NCI-H2196 (cell line): ENCODE measurements around the gene TSC22D2.

Experiments
- DNase-seq: peaks from one replicate; lab custom pipeline; 2025; ENCODE audit not compliant: unreplicated experiment; lab: John Stamatoyannopoulos, UW

Gene TSC22D2

GRCh38 chr3:150411106-150411460 is 3.0 kb downstream of the TSC22D2 start:
- DNase-seq = no peak

DNA sequence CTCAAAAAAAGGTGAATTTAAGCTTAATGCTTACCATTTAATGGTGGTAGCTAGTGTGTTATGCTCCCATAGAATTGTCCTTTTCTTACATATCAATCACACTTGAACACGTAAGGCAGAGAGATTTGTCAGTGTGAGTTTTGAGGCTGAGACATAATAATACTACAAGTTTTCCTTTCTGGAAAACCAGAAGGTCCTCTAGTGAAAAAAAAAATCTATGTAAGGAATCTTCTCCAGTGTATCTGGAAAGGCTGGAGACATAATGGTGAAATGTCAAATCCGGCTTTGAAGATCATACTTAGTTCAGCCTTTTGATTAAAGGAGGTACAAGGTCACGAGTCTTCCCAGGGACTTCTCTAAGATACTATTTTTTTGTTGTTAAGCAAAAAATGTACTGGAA is 3.4 kb downstream of the TSC22D2 start:
- no peak for DNase-seq

- no peak for DNase-seq
These were observed 3.9 kb downstream of the TSC22D2 start for GRCh38 chr3:150411976-150412375.

DNA sequence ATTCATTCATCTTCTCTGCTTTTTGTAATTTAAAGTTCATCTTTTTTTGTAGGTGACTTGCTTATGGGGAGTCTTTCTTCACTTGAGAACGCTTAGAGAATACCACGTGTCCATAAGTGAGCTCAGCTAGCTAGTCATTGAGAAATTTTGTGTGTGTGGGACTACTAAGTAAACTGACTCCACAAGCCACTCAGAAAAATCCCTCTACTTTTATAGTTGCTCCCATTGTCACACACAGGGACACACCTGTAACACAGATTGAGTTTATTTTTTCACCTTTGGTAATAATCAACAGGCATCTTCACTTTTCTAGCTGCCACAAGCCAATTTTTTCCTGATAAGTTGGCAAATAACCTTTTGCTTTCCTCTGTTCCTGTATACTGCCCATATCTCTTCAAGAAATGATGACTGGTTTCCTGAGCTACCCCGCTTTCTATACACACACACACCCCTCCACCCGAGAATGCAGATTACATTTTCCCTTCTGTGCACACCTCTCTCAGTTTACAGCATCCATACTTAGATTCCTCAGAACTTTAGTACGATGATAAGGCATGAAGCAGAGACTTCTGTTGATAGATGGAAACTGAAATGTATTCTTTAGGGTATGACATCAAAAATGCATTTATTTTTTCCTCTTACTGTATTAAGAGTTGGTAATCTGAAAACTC is 4.6 kb downstream of the TSC22D2 start:
- DNase-seq = no peak

- DNase-seq = no peak
These were observed 6.2 kb downstream of the TSC22D2 start for GRCh38 chr3:150414258-150414657.

DNA sequence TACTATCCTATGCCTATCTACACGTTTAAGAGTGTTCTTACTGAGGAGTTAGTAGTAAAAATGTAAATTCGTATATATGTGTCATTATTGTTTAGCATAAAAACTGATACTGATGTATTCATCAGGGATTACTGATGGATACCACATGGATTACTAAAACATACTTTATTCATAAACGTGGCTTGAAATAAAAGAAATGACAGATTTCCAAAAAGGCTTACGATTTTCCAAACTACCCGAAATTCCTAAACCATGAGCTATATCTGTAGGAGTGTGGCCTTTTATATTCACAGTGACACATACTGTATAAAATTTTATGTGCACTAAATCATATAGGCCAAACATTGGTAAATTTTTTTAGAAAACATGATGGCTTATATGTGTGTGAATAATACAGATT is 6.9 kb downstream of the TSC22D2 start:
- DNase-seq = no peak

DNA sequence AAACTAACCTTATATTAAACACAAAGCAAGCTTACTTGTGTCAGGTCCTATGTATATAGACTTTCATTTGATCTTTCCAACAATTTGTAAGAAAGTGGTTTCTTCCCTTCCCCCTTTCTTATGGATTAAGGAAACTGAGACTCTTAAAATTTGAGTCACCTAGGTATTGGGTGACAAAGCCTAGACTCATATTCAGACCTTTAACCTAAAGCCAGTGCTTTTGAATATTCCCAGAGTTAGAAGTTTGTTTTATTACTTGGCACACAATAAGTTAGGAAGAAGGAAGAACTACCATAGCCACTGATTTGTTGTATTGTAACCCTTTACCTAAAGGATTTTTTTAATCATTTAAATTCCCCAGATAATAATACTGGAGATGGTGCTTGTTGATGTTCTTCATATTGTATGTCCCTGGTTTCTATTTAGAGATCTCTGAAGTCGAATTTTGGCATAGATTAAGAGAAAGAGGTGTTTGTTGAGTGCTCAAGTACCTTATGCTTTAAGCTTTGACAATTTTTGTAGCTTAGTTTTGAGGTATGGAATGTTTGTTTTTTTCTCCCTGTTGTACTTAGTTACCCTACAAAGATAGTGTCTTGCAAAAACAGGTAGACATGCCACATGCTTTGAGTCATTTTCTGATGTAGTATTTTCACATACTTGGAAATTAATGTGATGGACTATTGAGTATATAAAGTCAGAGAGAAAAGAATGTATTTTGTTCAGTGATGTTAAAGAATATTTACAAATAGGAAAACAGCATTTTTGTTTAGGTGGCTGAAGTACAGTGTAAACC is 11.2 kb downstream of the TSC22D2 start:
- no peak for DNase-seq

DNA sequence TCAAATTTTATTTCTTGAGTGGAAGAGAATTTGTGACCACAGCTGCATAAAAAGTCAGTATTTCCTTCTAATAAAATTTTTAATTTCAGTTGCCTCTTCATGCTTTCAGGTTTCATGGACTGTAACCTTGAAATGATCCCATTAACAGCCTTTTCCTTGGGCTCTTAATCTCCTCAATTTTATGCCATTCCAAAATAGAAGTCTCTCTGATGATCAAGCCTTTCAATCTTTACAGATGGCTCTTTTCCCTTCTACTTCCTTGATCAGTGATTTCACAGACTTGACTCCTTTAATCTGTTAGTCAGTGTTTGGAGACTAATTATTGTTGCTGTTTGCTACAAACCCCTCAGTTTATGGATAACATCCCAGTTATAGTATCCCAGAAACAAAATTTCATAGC is 11.9 kb downstream of the TSC22D2 start:
- no peak for DNase-seq

GRCh38 chr3:150421256-150421655 is 13.2 kb downstream of the TSC22D2 start:
- no peak for DNase-seq

DNA sequence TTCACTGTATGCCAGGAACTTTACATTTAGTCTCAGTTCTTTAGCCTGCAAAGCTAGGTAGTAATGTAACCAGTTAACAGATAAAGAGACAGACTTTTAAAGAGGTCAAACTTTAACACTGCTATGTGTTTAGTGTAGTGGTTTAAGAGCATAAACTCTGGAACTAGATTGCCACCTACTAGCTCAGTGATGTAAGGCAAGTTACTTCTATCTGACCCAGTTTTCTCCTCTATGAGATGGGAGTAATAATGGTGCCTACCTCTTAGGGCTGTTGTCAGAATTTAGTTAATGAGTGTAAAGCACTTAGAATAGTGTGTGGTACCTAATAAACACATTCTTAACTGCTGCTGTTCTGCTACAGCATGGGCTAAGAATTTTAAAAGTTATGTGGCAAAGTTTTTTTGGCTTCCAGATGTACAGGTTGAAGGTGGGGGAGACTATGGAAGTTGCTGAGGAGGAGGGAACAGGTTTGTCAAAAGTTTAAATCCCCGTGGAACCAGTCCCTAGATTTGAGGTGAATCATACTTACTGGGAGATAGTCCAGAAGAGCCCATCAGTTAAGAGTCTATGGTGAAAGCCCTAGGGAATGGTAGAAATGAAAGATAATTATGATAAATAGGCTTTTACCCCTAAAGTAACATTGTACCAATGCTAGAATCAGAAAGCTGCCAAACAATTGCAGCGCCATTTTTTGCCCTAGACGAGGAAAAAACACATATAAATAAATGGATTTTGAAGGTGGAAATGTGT is 13.9 kb downstream of the TSC22D2 start:
- DNase-seq = no peak

GRCh38 chr3:150422907-150423306 is 14.8 kb downstream of the TSC22D2 start:
- DNase-seq = no peak

DNA sequence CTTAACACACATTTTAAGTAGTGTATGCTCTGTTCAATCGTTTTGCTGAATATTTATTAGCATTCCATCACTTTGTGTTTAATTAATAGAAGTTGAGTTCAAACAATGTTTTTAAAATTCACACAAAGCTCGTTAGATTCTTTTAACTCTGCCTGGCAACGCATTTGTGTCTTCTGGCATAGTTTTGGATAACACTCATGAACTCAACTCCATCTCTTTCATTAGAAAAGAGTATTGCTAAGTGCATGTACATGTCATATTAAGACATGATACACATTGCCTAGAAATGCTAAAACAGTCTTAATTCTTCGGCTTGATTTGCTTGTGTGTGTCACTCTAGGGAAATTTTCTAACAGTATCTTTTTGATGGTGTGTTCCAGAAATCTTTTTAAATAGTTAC is 15.7 kb downstream of the TSC22D2 start:
- DNase-seq = no peak

DNA sequence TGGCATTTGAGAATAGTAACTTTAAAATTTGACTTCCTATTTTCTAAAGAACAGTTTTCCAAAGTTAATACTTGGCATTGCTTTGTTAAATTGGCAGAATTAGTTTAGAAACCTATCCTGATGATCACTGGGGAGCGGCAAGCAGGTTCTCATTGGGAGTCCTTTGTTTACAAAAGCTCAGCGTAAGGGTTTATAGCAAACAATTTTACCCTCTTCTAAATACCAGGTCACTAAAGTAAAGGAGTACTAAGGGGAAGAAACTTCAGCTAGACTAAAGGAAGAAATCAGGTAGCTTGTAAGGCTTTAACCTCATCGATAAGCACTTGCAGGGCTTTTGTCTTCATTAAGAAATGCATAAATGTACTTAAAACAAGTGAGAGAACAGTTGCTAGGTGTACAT is 18.2 kb downstream of the TSC22D2 start:
- DNase-seq = no peak

DNA sequence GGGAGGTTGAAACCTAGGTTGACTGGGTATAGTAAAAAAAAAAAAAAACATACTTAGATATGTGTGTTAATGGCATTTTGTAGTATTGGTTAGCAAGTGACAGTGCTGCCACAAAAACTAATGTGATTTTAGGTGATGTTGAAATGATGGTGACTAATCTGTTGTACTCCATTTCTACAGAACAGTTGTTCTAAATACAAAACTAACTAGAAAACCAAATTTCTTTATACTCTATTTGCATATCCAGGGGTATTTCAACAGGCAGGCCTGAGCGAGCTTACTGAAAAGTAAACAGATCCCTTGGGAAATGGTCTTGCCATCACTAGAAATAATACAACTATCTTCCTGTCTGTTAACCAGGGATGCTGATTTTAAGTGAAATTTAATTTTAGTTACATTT is 20.5 kb downstream of the TSC22D2 start:
- DNase-seq = no peak

DNA sequence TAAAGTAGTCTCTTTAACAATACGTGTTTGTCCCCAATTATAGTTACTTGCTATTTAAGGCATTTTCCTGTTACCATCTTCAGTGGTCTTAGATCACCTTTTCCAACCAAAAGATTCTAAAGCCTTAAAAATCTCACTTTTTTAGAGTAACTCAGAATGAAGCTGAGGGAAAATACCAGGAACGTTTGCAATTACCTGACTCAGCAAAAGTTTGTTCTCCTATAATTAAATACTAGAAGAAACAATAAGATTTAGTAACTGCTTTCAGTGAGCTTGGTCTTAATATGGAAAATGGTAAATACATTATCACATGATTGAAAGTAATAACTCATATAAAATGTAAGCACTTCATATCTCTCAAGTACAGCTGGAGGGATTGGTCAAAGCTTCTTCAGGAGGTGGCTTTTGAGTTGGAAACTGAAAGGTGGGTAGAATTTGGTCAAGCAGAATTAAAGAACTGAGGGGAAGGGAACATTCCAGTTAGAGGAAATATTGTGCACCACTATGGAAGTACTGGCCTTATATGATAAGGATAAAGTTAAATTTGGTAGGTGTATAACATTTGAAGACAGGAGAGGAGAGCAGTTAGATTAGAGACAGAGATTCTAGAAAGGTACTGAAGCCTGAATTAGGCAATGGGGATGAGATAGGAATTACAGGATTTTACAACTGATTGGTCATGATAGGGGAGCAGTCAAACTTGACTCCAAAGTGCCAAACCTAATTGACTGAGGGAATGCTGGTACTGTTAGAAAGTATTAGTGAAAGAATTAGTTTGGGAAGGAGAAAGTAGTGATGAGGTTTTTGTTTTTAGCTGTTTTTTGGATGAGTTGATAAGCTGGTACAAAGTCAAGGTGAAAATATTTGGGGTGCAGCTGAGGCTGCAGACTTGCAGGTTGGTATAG is 21.9 kb downstream of the TSC22D2 start:
- no peak for DNase-seq

- no peak for DNase-seq
These were observed 25.2 kb downstream of the TSC22D2 start for GRCh38 chr3:150433347-150433746.

DNA sequence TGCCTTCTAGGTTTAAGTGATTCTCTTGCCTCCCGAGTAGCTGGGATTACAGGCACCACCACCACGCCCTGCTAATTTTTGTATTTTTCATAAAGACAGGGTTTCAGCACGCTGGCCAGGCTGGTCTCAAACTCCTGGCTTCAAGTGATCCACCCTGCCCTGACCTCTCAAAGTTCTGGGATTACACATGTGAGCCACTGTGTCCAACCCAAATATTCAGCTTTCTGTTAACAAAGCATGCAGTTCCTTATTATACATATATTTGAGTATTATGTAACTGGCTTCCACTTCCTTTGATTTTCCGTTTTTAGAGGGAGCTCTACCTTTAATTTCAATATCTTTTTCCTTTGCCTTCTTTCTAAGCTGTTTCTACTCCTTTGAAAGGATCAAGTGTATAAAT is 26.1 kb downstream of the TSC22D2 start:
- no peak for DNase-seq

- DNase-seq = no peak
These were observed 28.1 kb downstream of the TSC22D2 start for GRCh38 chr3:150436161-150436560.

GRCh38 chr3:150439657-150440056 is 31.6 kb downstream of the TSC22D2 start:
- no peak for DNase-seq

GRCh38 chr3:150443331-150443741 is 35.2 kb downstream of the TSC22D2 start:
- DNase-seq = no peak

GRCh38 chr3:150444371-150444770 is 36.3 kb downstream of the TSC22D2 start:
- no peak for DNase-seq
